Peyer's patch (tissue), 4 donors: ENCODE data around the gene TMEM106C.

ENCODE experiments used
- CTCF ChIP-seq, 6 experiments: fragments of 450-650 bp in 4 of 6; fragments of 200-600 bp in 2 of 6; sonication (generic) in 1 of 6; IDR thresholded peaks; one replicate each; pipeline ENCODE4 v1.5.1; 2017 to 2019; ENCODE audit warnings: antibody characterized with exemption in 6 of 6, mild to moderate bottlenecking in 3 of 6, moderate library complexity in 1 of 6
- POLR2A ChIP-seq, 2 donors: fragments of 450-650 bp; IDR thresholded peaks; one replicate each; pipeline ENCODE4 v1.5.1; 2017; ENCODE audit warnings: antibody characterized with exemption in 2 of 2, mild to moderate bottlenecking in 2 of 2, moderate library complexity in 2 of 2

- TF ChIP-seq CTCF (IDR thresholded peaks at IDR 0.05) (no peak), POLR2A (IDR thresholded peaks at IDR 0.05) (no peak)
These were observed 1.2 kb upstream of the TMEM106C start for GRCh38 chr12:47962198-47962597.
